AG10803 (cell line): Measurements from ENCODE around the gene PLEKHM3.
A peak's percentile ranks its signal among the peaks of the same experiment; 100 is the strongest.

Source experiments
- DNase-seq: peaks from one replicate; pipeline ENCODE4 v3.0.0; 2010; ENCODE audit warnings: low read depth
- H3K4me3 ChIP-seq: 2 replicates; pipeline ENCODE4 v1.5.1; 2011; ENCODE audit warnings: mild to moderate bottlenecking, low read length, control low read depth
- CTCF ChIP-seq: conservative IDR thresholded peaks from 2 replicates; pipeline ENCODE4 v1.5.1; 2011; ENCODE audit warnings: mild to moderate bottlenecking, low read length, control low read depth, inconsistent platforms

The PLEKHM3 gene

GRCh38 chr2:207896525-207897285, 128.6 kb downstream of the PLEKHM3 start:
- no peak overlapping the region for H3K4me3 ChIP-seq
- DNase-seq: no peak
- peak; percentile 18; the same call in 1 of the 2 replicates for TF ChIP-seq CTCF

- DNase-seq: no peak
- no peak for TF ChIP-seq CTCF
- no peak overlapping the region for H3K4me3 ChIP-seq
Observed at GRCh38 chr2:207895274-207895860, 130.0 kb downstream of the PLEKHM3 start.

- no peak overlapping the region for H3K4me3 ChIP-seq
- DNase-seq: peak; percentile 67
- no peak for TF ChIP-seq CTCF
Observed at GRCh38 chr2:207892716-207893402, 132.5 kb downstream of the PLEKHM3 start.

- no peak for TF ChIP-seq CTCF
Observed at GRCh38 chr2:207891086-207891844, 134.1 kb downstream of the PLEKHM3 start.

GRCh38 chr2:207887500-207887899, 137.8 kb downstream of the PLEKHM3 start:
- peak; percentile 8 for DNase-seq
- no peak for TF ChIP-seq CTCF
- H3K4me3 ChIP-seq: no peak overlapping the region

More at GRCh38 chr2:207891086-207891844, 134.1 kb downstream of the PLEKHM3 start:
- H3K4me3 ChIP-seq: no peak overlapping the region
- no peak for DNase-seq

GRCh38 chr2:207885010-207885409, 140.3 kb downstream of the PLEKHM3 start:
- H3K4me3 ChIP-seq: no peak overlapping the region
- no peak for TF ChIP-seq CTCF
- DNase-seq: no peak
